GM21390 (cell line): ENCODE measurements around the gene PTPN11.
"Not testable (repeated sequence)": the region's sequence is repeated elsewhere in the genome, so short reads cannot be mapped to it uniquely, and the experiment has no call there.

ENCODE experiments used
- ATAC-seq: cut with Tn5 transposase; IDR thresholded peaks from one replicate; pipeline ENCODE4 v1.9.1; 2021; ENCODE audit not compliant: unreplicated experiment

PTPN11 gene

GRCh38 chr12:112409064-112409905, 9.5 kb upstream of the PTPN11 start, which contains the start of gene RPL6:
RPL6 (minus strand) TSS chr12:112409605; CDS start chr12:112408656, 949 bp downstream.
- peak; percentile 92 for ATAC-seq

DNA sequence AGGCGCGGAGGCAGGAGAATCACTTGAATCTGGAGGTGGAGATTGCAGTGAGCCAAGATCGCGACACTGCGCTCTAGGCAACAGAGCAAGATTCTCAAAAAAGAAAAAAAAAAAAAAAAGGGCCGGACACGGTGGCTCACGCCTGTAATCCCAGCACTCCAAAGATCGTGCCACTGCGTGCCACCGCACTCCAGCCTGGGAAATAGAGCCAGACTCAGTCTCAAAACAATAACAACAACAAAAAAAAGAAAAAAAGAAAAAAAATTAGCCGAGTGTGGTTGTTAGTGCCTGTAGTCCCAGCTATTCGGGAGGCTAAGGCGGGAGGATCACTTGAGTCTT, 8.9 kb upstream of the PTPN11 start:
- no peak for ATAC-seq

DNA sequence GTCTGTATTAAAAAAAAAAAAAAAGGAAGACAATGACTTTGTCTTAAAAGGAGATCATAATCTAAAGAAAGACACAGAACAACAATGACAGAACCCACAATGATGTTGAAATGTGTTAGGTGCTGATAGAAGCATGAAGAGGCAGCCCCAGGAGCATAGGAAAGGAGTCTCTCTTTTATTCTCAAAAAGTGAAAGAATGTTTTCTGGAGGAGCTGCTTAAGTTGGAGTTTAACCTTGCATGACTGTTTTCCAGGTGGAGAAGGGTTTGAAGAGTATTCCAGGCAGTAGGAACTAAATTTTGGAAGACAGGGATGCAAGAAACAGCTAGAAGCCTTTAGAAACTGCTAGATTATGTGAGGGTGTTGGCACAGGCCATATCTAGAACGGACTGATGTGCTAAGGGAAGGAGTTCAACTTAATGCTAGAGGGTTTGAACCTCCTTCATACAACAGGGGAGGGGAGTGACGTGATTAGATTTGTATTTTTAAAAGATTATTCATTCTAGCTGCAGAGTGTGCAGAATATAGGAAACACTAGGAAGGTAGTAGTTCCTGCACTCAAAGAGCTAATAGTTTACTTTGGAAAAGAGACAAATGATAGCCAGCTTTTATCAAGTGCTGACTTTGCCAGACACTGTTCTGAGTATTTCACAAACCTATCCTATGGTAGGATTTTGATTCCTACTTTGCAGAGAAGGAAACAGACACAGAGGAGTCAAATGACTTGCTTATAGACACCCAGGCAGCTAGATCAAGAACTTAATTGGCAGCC, 4.7 kb upstream of the PTPN11 start:
- no peak for ATAC-seq

DNA sequence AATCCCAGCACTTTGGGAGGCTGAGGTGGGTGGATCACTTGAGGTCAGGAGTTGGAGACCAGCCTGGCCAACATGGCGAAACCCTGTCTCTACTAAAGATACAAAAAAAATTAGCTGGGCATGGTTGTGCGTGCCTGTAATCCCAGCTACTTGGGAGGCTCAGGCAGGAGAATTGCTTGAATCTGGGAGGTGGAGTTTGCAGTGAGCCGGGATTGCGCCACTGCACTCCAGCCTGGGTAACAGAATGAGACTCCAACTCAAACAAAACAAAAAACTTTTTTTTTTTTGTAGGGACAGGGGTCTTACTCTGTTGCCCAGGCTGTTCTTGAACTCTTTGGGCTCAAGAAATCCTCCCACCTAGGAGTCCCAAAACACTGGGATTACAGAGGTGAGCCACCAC, 3.3 kb upstream of the PTPN11 start:
- ATAC-seq, result not testable (repeated sequence)

DNA sequence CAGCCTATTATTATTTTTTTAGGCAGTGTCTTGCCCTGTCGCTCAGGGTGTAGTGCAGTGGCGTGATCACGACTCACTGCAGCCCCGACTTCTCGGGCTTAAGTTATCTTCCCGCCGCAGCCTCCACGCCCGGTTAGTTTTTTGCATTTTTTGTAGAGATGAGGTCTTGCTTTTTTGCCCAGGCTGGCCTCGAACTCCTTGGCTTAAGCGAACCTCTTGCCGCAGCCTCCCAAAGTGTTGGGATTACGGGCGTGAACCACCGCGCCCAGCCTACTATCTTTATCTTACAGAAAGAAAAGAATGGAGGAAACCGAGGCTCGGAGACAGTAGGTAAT, 507 bp upstream of the PTPN11 start:
- ATAC-seq, result peak; percentile 2

- peak; percentile 38 for ATAC-seq
Measured at GRCh38 chr12:112419297-112420133, 768 bp downstream of the PTPN11 start.

DNA sequence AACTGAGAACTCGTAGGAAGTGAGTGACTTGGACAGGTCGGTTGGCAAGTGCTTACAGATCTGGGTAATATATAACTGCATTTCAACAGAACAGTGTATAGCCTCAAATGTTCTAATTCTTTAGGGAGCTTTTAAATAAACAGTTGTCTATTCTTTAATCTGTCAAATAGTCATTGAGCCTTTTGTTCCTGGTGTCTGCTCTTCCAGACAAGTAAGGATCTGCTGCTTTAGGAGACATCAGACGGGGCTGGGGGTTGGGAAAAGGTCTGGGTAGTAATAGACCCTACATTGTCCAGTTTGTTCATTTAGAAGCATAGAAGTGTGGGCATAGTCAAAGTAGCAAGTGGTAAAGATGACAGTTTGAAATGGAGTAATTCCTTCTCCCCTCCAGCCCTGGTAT, 2.0 kb downstream of the PTPN11 start:
- ATAC-seq, result no peak

DNA sequence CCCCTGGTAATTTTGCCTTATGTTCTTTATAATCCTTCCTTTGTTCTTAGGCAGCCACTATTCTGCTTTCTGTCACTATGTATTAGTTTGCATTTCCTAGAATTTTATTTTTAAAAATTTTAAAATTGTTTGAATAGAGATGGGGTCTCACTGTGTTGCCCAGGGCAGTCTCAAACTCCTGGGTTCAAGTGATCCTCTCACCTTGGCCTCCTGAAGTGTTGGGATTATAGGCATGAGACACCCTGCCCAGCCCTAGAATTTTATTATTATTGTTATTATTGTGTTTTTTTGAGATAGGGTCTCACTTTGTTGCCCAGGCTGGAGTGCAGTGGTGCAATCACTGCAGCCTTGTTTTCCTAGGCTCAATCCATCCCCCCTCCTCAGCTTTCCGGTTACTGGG, 2.6 kb downstream of the PTPN11 start:
- no peak for ATAC-seq

DNA sequence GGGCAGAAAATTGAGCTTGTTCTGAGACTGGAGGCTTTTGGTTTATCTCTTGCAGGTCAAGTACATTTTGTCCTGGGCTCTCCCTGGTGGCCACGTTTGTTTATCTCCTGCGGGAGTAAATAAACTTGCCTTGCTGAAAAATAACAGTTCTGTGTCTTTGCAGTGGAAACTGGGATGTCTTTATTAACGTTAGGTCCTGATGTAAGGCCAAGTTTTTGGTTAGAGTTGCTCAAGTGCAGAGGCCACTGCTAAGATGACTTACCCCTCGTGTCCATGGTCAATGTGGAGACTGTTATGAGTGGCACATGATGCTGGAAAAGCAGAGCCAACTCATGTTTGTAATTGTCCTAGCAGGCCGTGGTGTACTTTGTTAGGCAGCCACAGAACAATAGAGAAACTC, 3.8 kb downstream of the PTPN11 start:
- ATAC-seq, result no peak

GRCh38 chr12:112424126-112424525, 5.4 kb downstream of the PTPN11 start:
- no peak for ATAC-seq

DNA sequence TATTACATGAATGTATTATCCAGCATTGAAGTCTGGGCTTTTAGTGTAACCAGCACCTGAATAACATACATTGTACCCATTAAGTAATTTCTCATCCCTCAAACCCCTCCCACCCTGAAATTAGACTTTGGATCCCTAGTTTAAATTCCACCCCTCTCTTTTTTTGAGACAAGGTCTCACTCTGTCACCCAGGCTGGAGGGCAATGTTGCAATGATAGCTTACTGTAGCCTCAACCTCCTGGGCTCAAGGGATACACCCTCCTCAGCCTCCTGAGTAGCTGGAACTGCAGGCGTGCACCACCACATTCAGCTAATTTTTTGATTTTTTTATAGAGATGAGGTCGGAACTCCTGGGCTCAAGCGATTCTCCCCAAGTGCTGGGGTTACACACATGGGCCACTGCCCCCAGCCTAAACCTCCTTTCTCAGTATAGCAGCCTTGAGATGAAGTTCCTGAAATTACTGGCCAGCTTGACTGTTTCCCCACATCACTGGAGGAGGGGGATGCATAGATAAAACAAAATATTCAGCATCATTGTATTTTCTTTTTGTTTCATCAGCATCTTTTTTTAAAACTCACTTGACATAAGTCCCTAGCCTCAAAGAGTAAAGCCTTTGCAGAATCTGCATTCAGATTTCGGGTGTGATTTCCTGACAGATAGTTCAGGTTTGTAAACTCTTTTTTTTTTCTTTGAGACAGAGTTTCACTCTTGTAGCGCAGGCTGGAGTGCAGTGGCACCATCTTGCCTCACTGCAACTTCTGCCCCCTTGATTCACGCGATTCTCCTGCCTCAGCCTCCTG, 7.0 kb downstream of the PTPN11 start:
- ATAC-seq, result no peak

GRCh38 chr12:112427760-112428159, 9.0 kb downstream of the PTPN11 start:
- ATAC-seq, result no peak

DNA sequence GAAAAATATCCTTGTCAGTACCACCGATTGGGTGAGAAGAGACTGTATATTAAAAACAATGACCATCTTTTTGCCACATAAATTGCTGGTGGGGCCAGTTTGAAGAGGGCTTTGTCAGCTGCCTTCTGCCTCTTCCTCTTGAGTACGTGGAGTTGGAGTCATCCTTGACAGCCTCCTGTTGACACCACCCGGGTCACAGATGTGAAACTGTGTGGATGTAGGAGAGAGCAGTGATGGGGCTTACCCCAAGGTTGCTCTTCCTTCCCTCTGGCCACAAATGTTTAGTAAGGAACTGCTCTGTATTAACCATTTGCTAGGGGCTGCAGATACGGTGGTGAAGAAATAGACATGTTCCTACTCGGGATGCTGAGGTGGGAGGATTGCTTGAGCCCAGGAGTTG, 12.2 kb downstream of the PTPN11 start:
- ATAC-seq, result no peak

- ATAC-seq, result no peak
Measured at GRCh38 chr12:112431965-112432364, 13.2 kb downstream of the PTPN11 start.

DNA sequence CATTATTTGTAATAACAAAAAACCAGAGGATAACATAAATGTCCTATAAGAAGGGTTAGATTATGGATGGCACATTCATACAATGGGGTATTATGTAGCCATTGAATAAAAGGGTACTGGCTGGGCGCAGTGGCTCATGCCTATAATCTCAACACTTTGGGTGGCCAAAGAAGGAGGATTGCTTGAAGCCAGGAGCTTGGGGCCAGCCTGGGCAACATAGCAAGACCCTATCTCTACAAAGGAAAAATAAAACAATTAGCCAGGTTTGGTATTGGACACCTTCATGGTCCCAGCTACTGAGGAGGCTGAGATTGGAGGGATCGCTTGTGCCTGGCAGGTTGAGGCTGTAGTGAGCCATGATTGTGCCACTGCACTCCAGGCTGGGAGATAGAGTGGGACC, 14.8 kb downstream of the PTPN11 start:
- ATAC-seq, result no peak

- not testable (repeated sequence) for ATAC-seq
Measured at GRCh38 chr12:112438645-112439044, 19.9 kb downstream of the PTPN11 start.

DNA sequence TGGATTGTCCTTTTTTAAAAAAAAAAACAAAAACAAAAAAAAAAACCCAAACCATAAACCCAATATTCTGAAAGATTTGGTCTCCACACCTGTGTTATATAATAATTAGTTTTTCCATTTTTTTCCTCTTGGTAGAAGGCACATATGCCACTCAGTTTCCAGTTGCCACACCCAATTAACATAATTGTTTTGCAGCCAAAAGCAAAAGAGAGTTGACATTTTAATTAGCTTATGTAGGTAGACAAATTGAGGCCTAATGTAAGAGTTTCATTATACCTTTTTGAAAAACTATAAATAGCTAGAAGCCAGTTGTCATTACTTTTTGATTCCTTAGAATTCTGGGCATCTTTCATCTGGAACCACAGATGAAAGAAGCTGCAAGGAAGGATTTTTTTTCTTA, 21.0 kb downstream of the PTPN11 start:
- ATAC-seq, result no peak

DNA sequence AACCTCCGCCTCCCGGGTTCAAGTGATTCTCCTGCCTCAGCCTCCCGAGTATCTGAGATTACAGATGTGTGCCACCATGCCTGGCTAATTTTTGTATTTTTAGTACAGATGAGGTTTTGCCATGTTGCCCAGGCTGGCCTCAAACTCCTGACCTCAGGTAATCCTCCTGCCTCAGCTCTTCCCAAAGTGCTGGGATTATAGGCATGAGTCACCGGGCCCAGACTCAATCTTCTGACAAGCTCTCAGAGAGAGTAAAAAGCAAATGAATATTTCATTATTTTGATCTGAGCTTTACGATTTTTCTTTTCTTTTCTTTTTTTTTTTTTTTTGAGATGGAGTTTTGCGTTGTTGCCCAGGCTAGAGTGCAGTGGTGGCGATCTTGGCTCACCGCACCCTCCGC, 21.9 kb downstream of the PTPN11 start:
- ATAC-seq, result not testable (repeated sequence)

DNA sequence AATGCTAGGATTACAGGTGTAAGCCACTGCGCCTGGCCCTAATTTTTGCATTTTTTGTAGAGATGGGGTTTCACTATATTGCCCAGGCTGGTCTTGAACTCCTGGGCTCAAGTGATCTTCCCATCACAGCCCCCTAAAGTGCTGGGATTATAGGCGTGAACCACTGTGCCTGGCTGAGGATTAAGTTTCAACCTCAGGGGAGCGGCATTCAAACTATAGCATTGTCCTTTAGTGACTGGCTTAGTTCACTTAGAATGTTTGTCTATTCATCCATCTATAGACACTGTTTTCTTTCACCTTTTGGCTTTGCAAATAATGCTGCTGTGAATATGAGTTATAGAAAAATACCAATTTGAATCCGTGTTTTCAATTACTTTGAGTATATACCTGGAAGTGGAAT, 25.2 kb downstream of the PTPN11 start:
- no peak for ATAC-seq

DNA sequence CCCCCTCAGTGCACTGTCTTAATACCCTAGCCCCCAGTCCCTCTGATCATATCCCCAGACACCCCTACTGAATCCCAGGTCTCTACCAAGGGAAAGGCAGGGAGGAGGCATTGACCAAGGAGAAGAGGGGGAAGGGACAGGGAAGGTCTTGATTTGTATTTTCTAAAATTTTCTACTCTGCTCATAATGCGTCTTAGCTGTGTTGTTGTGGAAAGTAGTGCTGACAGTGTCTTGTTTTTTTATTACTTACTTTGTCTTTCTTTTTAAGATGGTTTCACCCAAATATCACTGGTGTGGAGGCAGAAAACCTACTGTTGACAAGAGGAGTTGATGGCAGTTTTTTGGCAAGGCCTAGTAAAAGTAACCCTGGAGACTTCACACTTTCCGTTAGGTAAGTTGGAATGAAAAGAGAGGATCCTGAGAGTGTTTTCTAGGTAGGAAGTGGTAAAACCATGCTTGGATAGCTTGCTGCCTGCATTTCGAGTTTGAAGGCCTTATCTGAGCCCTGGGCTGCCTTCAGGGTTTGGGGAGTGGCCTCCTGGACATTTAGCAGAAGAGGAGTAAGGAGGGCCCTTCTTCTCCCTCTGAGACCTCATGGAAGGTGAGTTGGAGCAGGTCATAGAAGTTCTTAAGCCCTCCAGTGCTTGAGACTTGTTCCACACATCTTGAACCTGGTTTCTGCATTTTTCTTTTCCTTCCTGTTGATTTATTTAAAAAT, 27.4 kb downstream of the PTPN11 start:
- no peak for ATAC-seq
